NCI-H526 (cell line): ENCODE data around the gene TEKT5.
"Not testable (repeated sequence)": the region's sequence is repeated elsewhere in the genome, so short reads cannot be mapped to it uniquely, and the experiment has no call there.

ENCODE experiments used
- DNase-seq, 2 experiments: peaks; one replicate each; lab custom pipeline; 2025; lab: John Stamatoyannopoulos, UW

TEKT5 gene

GRCh38 chr16:10633429-10633828, 61.3 kb downstream of the TEKT5 start:
- not testable (repeated sequence) for DNase-seq

- DNase-seq, result no peak
Measured at GRCh38 chr16:10631886-10632285, 62.8 kb downstream of the TEKT5 start.

- DNase-seq, result no peak
Measured at GRCh38 chr16:10629592-10629963, 65.2 kb downstream of the TEKT5 start.

- no peak for DNase-seq
Measured at GRCh38 chr16:10625595-10626357, 69.0 kb downstream of the TEKT5 start.

GRCh38 chr16:10624527-10624926, 70.2 kb downstream of the TEKT5 start:
- no peak for DNase-seq

- no peak for DNase-seq
Measured at GRCh38 chr16:10623059-10623458, 71.7 kb downstream of the TEKT5 start.

GRCh38 chr16:10622036-10622921, 72.5 kb downstream of the TEKT5 start:
- no peak for DNase-seq

GRCh38 chr16:10621216-10621949, 73.3 kb downstream of the TEKT5 start:
- not testable (repeated sequence) for DNase-seq

GRCh38 chr16:10620120-10620519, 74.6 kb downstream of the TEKT5 start:
- DNase-seq, result no peak

GRCh38 chr16:10619271-10619849, 75.4 kb downstream of the TEKT5 start:
- DNase-seq, result peak; percentile 43 to 87

GRCh38 chr16:10618710-10619209, 76.0 kb downstream of the TEKT5 start:
- DNase-seq, result peak in 1 of 2 experiments; percentile 34

- DNase-seq, result peak in 1 of 2 experiments; percentile 29
Measured at GRCh38 chr16:10617662-10618420, 76.9 kb downstream of the TEKT5 start.

GRCh38 chr16:10616756-10617640, 77.7 kb downstream of the TEKT5 start:
- peak; percentile 70 to 78 for DNase-seq

GRCh38 chr16:10616419-10616755, 78.3 kb downstream of the TEKT5 start:
- no peak for DNase-seq

GRCh38 chr16:10614685-10615084, 80.0 kb downstream of the TEKT5 start:
- DNase-seq, result no peak

GRCh38 chr16:10613785-10614485, 80.8 kb downstream of the TEKT5 start:
- DNase-seq, result no peak

GRCh38 chr16:10612649-10613179, 82.0 kb downstream of the TEKT5 start:
- no peak for DNase-seq

- no peak for DNase-seq
Measured at GRCh38 chr16:10611825-10612342, 82.8 kb downstream of the TEKT5 start.
